ELF-1 (cell line): ENCODE results near the gene SCRN2.

ENCODE experiments used
- DNase-seq: peaks from one replicate; pipeline ENCODE4 v3.0.0-alpha.2; 2016; ENCODE audit warnings: low read depth, low spot score

SCRN2 gene

DNA sequence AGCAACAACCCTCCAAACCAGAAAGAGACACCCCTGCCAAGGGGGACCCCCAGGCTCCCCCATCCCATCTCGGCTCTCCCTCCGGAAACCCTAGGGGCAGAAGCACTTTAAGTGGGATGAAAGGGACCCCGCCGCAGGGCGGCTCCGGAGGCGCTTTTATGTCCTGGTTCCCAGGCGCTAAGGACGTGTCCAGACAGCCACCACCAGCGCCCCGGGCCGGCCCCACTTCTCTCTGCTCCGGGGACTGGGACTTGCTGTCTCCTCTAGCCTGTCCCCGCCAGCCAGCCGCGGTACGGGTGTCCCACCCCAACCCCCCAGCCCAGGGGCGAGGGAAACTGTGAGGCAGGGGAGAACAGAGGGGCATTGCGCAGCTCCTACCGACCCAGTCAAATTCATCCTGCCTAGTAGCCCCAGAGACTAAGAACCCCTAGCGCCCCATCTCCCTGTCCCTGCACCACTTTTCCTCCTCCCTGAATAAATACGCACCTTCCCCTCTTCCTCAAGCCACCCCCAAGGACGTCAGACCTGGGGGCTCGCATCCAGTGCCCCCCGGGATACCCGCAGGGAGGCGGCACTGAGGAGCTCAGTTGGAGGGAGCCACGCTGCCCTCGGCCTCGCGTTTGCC is 5.8 kb upstream of the SCRN2 start:
- peak; percentile 54 for DNase-seq

DNA sequence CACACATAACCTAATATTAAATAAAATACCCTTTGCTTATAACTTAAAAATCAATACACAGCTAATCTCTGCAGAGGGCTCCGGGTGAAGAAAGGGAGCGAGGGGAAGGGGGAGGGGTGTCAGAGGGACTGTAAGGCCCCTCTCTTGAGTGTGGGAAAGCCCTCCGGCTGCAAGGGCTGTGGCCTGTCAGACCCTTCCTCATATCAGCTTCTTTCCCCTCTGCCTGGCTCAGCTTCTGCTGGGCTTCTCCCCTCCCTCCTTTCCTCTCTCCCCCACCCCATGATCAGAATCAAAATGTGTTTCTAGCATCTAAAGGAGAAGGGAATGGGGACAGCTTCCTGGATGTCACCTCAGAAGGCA is 4.6 kb upstream of the SCRN2 start:
- no peak for DNase-seq

GRCh38 chr17:47844814-47845715 is 4.0 kb upstream of the SCRN2 start:
- no peak for DNase-seq

DNA sequence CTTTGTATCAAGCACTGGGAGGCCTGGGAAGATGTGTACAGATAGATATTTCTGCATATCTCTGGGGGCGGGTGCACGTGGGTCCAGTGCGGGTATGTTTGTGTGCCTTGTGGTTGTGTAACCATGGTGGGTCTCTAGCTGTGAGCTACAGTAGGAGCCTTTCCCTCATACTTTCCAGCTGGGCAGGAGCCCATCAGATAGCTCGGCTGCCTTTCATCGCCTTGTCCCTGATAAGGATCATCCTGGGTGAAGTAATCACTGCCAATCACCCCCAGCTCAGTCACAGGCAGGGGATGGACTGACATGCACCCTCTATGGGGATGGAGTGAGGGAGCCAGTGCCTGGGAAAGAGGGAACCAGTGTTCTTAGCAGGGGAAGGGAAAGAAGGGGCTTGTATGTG is 3.2 kb upstream of the SCRN2 start:
- DNase-seq: no peak

DNA sequence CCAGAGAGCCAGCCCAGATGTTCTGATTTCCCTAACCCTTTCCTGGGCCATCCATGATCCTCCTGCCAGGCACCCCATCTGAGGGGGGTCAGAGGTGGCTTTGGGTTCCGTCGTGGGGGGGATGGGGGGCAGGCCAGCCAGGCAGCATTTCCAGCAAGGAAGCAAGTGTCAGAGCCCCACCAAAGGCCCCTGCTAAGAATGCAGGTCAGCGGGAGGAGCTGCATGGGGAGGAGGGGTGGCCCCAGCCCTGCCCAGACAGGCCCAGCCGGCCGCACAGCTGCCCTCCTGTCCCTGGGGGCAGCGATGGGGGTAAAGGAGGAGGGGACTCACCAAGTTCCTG is 2.3 kb upstream of the SCRN2 start:
- DNase-seq: no peak

DNA sequence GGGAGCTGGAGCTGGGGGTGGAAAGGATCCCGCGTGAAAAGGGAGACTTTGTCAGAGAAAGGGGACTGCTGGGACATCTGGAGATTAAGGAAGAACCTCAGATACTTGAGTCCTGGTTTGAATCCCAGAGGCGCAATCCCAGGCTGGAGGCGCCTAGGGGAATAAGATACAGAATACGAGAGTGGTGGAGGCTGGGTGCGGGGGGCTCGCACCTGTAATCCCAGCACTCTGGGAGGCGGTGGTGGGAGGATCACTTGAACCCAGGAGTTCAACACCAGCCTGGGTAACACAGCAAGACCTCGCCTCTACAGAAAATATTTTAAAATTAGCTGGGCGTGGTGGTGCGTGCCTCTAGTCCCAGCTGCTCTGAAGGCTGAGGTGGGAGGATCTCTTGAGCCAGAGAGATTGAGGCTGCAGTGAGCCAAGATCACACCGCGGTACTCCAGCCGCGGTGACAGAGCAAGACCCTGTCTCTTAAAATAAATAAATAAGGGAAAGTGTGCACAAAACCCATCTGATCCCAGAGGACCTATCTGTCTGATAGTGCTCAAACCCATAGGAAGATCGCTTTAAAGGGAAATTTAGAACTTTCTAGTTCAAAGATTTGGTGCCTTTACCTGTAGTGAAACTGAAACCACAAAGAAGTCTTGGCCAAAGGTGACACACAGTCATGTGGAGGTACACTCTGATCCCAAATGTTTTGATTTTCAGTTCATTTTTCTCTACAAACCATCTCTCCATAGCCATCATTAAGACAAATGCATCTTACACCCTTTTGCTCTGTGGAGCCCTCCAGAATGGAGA is 617 bp upstream of the SCRN2 start:
- DNase-seq: no peak

- DNase-seq: no peak
Measured at GRCh38 chr17:47840001-47840741, 902 bp downstream of the SCRN2 start.

DNA sequence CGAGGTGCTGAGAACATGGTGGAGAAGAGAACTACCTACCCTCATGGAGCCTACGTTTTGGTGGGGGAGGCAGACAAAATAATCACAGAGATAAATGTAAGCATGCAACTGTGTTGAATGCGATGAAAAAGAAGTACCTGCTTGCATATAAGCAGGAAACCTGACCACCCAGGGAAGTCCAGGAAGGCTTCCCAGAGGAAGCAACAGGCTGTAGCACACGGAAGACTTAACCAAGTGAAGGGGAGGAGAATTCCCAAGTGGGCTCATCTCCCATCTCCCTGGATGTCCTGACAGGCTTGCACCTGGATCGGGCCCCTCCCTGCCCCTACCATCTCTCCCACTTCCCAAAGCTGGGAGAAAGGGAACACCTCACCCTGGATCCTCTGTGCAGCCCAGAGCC is 2.0 kb downstream of the SCRN2 start:
- DNase-seq: no peak

GRCh38 chr17:47838636-47839035 is 2.4 kb downstream of the SCRN2 start:
- no peak for DNase-seq

GRCh38 chr17:47837401-47838039 is 3.6 kb downstream of the SCRN2 start:
- DNase-seq: peak; percentile 42

GRCh38 chr17:47836601-47837000 is 4.5 kb downstream of the SCRN2 start:
- no peak for DNase-seq

DNA sequence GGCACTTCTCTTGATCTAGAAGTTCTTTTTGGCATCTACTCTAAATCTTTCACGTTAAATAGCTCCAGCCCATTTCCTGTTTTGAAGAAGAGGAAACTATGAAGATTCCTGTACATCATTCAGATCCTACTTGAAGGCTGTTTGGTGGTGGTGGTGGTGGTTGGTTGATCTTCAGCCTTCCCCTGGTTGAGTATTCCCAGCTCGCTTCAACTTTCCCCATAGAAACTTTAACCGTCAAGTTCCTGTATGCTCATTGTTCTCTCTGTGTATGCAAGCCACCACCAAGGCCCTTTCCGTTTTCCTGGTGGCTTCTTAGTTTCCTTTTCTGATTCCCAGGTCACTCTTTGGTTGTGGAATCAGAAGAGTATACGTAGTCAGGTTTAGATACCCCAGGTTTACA is 6.3 kb downstream of the SCRN2 start:
- DNase-seq: no peak

DNA sequence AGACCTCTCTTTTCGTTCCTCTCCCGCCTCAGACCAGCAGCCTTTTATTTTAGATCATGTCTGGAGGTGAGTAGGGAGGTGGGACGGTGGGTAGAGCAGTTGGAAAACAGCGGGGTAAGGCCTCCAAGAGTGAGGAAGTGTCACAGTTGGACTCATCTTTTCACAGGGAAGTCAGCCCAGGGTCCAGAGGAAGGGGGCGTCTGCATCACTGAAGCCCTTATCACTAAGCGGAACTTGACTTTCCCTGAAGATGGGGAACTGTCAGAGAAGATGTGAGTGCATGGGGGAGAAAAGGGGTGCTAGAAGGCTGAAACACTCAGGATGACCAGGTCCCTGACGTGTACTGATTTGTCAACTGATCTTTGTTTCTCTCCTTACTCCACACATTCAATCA is 9.1 kb downstream of the SCRN2 start:
- no peak for DNase-seq

DNA sequence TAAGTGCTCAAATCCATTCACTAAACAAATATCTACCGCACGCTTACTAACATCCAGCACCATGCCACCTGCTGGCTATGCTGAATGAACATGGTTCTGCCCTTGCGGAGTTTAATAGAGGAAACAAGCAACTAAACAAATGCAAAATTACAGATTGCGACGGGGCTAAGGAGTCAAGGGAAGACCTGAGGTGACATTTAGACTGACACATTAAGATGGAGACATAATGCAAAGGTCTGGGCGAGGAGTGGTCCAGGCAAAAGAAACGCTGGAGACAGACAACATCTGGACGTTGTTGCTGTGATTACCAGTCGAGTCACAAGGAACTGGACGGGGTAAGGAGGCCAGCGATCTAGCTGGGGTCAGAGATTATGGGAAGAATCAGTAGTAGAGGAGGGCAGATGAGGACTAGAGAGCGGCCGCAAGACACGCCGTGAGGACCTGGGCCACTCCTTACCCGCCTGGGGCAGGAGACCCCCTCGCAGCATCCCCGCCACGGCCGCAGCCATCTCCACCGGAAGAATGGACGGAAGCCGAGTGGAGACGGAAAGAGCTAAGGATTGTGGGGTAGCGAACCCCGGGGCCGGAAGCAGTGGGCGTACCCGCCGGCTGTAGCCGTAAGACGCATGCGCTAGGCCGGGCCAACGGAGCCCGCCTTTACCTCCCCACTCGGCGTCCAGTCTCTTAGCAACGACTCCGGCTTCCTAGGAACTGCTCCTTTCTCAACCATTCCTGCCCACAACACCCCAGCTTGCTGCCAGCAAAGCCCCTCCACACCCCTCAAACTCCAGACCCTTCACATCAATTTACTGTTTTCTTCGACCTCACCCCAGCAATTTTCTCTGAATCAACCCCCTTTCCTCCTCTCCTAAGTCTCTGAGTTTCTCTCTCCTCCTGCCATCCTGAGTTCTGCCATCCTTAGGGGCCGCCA is 9.8 kb downstream of the SCRN2 start, which contains the start of the genes LRRC46 and MRPL10:
Gene LRRC46, plus strand, starts transcription at position 668 of the 931 bp plus-strand sequence. CDS start 320 bp downstream, outside the sequence.
Gene MRPL10, minus strand, starts transcription at position 539 of the 931 bp plus-strand sequence. Its CDS starts 30 bp downstream, at position 509.
- DNase-seq: peak; percentile 98

GRCh38 chr17:47830396-47831002 is 10.6 kb downstream of the SCRN2 start:
- DNase-seq: no peak

DNA sequence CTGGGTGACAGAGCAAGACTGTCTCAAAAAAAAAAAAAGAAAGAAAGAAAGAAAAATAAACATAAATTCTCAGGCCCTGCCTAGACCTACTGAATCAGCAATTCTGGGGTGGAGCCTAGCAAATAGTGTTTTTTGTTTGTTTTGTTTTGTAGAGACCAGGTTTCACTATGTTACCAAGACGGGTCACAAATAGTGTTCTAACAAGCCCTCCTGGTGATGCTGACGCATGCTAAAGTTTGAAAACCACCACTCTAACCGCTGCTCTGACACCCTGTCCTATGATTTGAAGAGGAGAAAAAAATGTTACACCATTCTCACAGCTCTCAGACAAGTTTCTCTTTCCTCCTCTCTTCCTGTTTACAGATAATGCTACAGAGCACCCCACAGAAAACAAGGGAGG is 11.2 kb downstream of the SCRN2 start:
- no peak for DNase-seq

GRCh38 chr17:47823519-47823918 is 17.6 kb downstream of the SCRN2 start:
- no peak for DNase-seq

GRCh38 chr17:47822785-47823184 is 18.3 kb downstream of the SCRN2 start:
- DNase-seq: no peak
